Measurements from ENCODE around the gene FASN. TPM values are rescaled to one million over a fixed set of nuclear protein-coding genes. Genes with fewer than 3 reads are reported as not detected.

The FASN gene
- total and polyA plus RNA-seq, 2 of the 13 experiments (the other 11 are each of a cell fraction or from before 2014, with no cell fraction given) = 51.7 to 101 TPM

GRCh38 chr17:82051776-82052637, 46.0 kb downstream of the FASN start, which contains the start of the genes GPS1 and RFNG (continued):
- TF ChIP-seq DDIT3 (CRISPR knock-in tag; IDR thresholded peaks at IDR 0.05) = no peak
- TF ChIP-seq NFYC (CRISPR knock-in tag; IDR thresholded peaks at IDR 0.05) = no peak
- no peak for TF ChIP-seq ZSCAN12 (CRISPR knock-in tag; IDR thresholded peaks at IDR 0.05)
- no peak for TF ChIP-seq RELA (CRISPR knock-in tag; IDR thresholded peaks at IDR 0.05)
- no peak for TF ChIP-seq CEBPB (IDR thresholded peaks at IDR 0.05; ENCODE audit: borderline replicate concordance, low read depth, low read length)
- TF ChIP-seq MYC (CRISPR knock-in tag; IDR thresholded peaks at IDR 0.05; ENCODE audit: borderline replicate concordance) = peak; percentile 34; the same call in 1 of the 2 replicates
- no peak for TF ChIP-seq ZBTB42 (CRISPR knock-in tag; IDR thresholded peaks at IDR 0.05)
- TF ChIP-seq RAD51 (IDR thresholded peaks at IDR 0.05; ENCODE audit: borderline replicate concordance) = no peak
- TF ChIP-seq ZNF619 (CRISPR knock-in tag; IDR thresholded peaks at IDR 0.05) = no peak
- peak; percentile 51; the same call in 1 of the 2 replicates for TF ChIP-seq ZHX2 (IDR thresholded peaks at IDR 0.05; ENCODE audit: low read depth)
- no peak for TF ChIP-seq ZHX2 (CRISPR knock-in tag; IDR thresholded peaks at IDR 0.05; ENCODE audit: borderline replicate concordance)
- TF ChIP-seq ATM (IDR thresholded peaks at IDR 0.05; ENCODE audit: borderline replicate concordance) = no peak
- TF ChIP-seq U2AF1 (optimal IDR thresholded peaks at IDR 0.05; ENCODE audit: low read depth, low read length) = no peak
- TF ChIP-seq TRIM22 (IDR thresholded peaks at IDR 0.05) = no peak
- no peak for TF ChIP-seq FOXO1 (CRISPR knock-in tag; IDR thresholded peaks at IDR 0.05)

Measured in HepG2 (cell line).